COLO668 (cell line): ENCODE measurements around the gene SGCE.

Experiments used
- DNase-seq: peaks from one replicate; lab custom pipeline; 2025; ENCODE audit not compliant: unreplicated experiment; lab: John Stamatoyannopoulos, UW

The SGCE gene

DNA sequence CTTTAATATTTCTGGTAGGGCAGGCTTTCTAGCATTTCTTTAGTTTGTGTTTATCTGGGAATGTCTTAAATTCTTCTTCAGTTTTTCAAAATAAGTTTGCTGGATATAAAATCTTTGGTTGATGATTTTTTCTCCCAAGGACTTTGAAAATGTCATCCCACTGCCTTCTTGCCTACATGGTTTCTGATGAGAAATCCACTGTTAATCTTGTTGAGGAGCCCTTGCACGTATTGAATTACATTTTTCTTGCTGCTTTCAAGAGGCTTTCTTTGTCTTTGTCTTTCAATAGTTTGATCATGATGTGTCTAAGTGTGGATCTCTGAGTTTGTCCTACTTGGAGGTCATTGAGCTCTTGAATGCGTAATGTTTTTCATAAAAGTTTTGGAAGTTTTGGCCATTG lies 80.3 kb downstream of the SGCE start:
- no peak for DNase-seq

DNA sequence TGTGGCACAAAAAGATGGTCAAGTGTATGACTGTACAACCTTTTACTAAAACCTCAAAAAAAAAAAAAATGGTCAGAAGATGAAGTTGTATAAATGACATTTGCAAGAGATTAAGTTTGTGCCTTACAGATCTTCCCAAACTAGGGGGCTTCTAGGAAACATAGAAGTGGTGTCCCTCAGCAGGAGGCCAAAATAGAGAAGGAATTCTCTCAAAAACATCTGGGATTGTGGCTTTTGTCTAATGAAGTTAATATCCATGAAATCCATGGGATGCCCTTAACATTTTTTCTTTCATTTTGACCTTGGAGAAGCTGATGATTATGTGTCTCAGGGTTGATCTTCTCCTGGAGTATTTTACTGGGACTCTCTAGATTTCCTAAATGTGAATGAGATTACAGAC lies 84.1 kb downstream of the SGCE start:
- no peak for DNase-seq

DNA sequence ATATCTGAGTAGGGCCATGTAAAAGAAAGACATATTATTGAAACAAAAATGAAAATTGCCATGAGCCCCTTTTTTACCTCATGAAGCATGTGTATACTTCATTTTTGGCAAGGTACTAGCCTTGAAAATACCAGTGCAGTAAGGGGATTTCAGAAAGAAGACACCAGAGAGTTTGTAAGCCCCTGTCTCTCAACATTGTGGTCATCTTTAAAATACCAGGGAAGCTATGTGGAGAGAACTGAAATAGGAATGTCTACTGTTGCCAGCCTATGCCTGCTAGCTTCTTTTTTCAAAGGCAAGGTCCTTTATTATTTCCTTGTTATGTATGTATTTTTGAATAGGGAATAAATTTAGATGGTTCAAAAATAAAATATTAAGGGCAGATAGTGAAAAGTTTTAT lies 88.5 kb downstream of the SGCE start:
- DNase-seq: no peak

DNA sequence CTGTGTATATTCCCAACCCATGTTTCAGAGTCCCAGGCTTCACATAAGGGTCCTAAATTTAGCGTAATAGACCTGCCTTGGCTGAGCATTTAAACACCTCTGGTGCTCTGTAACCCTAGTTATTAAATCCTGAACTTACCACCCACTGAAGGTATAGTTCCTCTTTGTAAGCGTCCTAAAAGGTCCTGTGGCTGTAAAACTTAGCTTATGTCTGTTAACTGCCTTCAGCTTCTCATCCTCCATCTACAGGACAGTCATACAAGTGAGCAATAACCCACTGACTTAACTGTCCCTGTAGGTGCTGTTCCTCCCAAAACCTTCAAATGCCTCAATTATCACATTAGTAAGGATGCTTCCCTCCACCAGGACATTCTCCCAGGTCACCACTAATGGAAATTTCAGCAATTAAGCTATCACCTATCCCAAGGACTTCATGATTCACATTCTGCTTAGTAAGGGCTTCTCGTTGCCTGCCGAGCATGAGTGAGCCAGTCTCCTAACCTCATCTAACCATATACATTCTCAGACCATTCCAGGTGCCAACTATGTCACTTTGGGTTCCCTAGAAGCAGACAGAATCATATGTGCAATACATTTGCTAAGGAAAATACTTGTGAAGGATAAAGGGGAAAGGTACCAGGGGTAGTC lies 90.6 kb downstream of the SGCE start:
- DNase-seq: no peak

DNA sequence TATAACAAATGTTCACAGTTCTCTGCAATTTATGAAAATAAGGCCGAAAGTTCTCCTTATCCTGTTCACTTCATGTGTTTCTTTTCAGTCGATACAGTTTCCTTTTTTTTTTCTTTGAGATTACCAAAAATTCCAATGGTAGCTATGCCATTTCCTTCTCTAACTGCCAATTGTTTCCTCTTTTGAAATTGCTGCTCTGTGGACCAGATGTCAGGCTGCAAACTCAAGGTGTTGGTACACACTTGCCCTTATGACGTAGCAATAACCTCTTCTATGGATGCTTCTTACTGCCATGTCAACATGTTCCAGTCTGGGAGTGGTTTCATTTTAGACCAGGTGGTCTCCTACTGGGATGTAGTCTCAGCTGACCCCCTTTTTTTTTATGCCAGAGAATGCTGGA lies 93.4 kb downstream of the SGCE start:
- no peak for DNase-seq

DNA sequence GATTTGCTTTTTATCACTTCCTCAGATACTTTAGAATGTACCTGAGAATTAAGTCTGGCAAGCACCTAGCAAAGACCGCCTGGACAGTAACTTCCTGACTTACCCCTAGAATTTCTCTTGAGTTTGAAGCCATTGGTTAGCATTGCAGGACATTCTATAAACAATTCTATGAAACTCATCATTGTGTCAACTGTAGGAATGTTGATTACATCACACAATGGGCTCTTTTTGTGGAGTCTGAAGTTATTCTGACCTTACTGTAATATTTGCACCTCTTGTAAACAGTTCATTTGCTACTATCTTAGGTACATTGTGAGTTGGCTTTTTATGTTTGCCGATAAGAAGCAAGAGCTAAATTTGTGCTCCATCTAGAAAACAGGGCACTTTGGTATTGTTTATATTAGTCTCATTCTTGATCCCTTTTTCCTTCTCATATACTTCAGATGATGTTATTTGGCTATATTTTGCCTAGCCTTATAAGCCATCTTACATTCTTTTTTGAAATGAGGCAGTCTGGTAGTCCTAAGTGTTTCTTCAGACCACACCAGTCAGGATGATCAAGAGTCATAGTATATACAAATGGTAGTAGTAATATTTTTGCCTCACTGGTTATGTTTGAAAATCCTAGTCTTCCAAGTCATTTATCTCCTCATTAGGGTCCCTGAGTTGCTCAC lies 94.0 kb downstream of the SGCE start:
- no peak for DNase-seq

DNA sequence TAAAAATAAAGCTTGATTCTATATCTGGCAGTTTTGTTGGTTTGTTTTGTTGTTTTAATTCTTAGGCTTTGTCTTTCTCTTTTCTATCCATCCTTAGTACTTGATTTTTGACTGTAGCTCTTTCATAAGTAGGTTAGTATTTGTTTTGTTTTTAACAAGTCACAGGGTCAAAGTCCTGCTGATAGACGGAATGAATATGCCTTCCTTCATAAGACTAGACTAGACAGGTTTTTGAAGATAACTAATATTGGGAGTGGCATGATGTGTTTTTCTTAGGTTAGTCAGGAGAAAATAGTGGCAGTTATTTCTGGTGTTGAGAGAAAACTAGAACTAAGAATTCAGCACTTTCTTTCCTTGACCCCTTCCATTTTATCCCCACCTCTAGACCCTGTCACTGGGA lies 96.0 kb downstream of the SGCE start:
- DNase-seq: no peak

DNA sequence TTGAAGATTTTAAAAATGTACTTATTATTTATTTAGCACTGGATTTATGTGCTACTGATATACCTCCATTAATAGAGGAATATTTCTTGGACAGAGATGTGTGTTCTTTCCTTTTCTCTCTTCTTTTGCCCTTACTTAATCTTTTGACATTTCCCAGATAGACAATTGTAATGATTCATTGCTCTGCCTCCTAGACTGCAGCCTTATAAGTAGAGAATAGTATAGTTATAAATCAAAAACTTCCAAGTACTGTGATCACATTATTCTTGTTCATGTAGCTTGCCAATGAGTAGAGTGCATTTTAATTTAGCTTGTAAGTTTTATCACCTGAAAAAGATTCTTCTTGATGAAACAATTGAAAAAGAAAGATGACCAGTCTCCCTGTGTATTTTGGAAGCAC lies 98.7 kb downstream of the SGCE start:
- DNase-seq: no peak

DNA sequence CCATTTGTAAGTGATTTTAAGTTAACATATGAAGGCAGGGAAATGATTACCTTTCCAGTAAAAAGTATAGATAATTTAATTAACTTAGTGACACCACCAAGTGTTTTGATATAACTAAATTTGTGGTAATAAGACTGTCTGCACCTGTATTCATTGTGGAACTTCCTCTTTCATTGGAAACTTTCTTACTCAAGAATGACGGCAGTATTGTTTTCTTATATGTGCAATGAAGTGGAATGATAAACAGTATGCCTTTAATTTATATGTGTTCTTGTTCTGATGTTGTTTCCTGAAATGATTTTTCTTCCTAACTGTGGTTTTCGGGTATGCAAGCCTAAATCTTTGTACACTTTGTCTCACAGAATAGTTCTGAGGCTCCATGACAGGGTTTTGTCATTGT lies 99.9 kb downstream of the SGCE start:
- no peak for DNase-seq

DNA sequence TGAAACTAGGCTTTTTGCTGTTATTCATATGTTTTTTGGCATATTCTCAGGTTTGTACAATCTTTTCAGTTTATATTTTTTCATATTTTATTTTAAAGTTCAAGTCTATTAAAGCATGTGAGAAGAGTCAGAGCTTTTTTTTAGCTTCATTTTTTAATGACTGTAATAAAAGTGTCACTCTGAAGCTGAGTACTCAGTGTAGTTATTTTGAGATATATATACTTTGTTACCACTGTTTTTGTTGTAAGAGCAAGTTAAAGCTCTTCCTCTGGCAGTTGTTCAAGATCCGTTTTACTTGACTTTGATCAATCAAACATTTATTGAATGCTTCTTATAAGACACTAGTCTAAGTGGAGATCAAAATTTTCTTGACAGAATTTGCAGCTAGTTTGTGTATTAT lies 108.8 kb downstream of the SGCE start:
- no peak for DNase-seq

DNA sequence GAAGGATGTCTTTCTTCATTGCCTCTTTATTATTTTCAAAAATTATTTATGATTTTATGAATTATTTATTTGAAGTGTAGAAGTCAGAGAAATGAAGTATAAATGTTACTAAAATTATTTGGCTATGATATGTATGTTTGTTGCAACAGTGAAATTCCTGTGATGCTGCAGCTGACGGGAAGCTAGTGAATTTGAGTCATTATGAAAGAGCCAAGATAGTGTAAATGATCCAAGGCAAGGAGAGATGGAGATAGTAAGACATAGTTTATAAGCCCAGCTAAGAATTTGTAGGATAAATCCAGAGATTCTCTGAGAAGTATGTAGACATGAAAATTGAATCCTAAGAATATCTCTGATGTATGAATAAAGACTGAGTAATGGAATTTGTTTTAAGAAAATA lies 115.5 kb downstream of the SGCE start:
- no peak for DNase-seq
